ENCODE results near the gene GPR32.
"Not testable (repeated sequence)": the region's sequence is repeated elsewhere in the genome, so short reads cannot be mapped to it uniquely, and the experiment has no call there.

DNA sequence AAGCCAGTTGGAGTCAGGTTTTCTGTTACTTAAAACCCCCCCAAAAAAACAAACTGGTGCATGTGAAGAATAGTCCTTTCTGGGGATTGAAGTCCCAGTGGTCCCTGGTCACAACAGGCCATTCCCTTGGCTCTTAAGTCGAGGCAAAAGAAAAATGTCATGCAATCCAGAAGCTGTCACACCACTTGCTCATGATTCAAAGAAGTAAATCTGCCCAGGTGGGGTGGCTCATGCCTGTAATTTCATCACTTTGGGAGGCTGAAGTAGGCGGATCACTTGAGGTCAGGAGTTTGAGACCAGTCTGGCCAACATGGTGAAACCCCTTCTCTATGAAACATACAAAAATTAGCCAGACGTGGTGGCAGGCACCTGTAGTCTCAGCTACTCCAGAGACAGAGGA lies 8.8 kb upstream of the GPR32 start:
- TF ChIP-seq EZH2 (IDR thresholded peaks at IDR 0.05; ENCODE audit: insufficient read depth, poor library complexity, severe bottlenecking); EZH2phosphoT487 (IDR thresholded peaks at IDR 0.05; ENCODE audit: insufficient read depth, low read depth): not testable (repeated sequence)
